GM19025 (cell line): ENCODE results near the gene PRKG2.

ENCODE experiments used
- ATAC-seq: cut with Tn5 transposase; IDR thresholded peaks from one replicate; pipeline ENCODE4 v1.9.1; 2021; ENCODE audit warnings: mild to moderate bottlenecking, low read depth, moderate library complexity; ENCODE audit not compliant: unreplicated experiment

The PRKG2 gene

GRCh38 chr4:81220271-81220670 is 5.2 kb upstream of the PRKG2 start:
- ATAC-seq = no peak

- ATAC-seq = no peak
These were observed 3.2 kb upstream of the PRKG2 start for GRCh38 chr4:81218206-81218605.

GRCh38 chr4:81217779-81218178 is 2.8 kb upstream of the PRKG2 start:
- ATAC-seq = no peak

- ATAC-seq = no peak
These were observed 909 bp upstream of the PRKG2 start for GRCh38 chr4:81215931-81216330.

- ATAC-seq = no peak
These were observed 710 bp downstream of the PRKG2 start for GRCh38 chr4:81214144-81214880.

- ATAC-seq = no peak
These were observed 1.4 kb downstream of the PRKG2 start for GRCh38 chr4:81213671-81214070.

GRCh38 chr4:81211956-81212355 is 3.1 kb downstream of the PRKG2 start:
- ATAC-seq = no peak

- no peak for ATAC-seq
These were observed 7.2 kb downstream of the PRKG2 start for GRCh38 chr4:81207828-81208227.

- no peak for ATAC-seq
These were observed 9.7 kb downstream of the PRKG2 start for GRCh38 chr4:81205302-81205701.

- no peak for ATAC-seq
These were observed 10.5 kb downstream of the PRKG2 start for GRCh38 chr4:81204571-81204970.

GRCh38 chr4:81199831-81200230 is 15.2 kb downstream of the PRKG2 start:
- ATAC-seq = no peak

- ATAC-seq = no peak
These were observed 16.4 kb downstream of the PRKG2 start for GRCh38 chr4:81198609-81199008.

GRCh38 chr4:81197864-81198524 is 17.0 kb downstream of the PRKG2 start:
- ATAC-seq = no peak

- no peak for ATAC-seq
These were observed 18.8 kb downstream of the PRKG2 start for GRCh38 chr4:81196126-81196650.

GRCh38 chr4:81195475-81195874 is 19.5 kb downstream of the PRKG2 start:
- no peak for ATAC-seq

- no peak for ATAC-seq
These were observed 20.7 kb downstream of the PRKG2 start for GRCh38 chr4:81194286-81194685.

- ATAC-seq = no peak
These were observed 34.1 kb downstream of the PRKG2 start for GRCh38 chr4:81180916-81181315.

GRCh38 chr4:81179326-81179725 is 35.7 kb downstream of the PRKG2 start:
- ATAC-seq = no peak

- ATAC-seq = no peak
These were observed 41.8 kb downstream of the PRKG2 start for GRCh38 chr4:81173213-81173612.

- ATAC-seq = no peak
These were observed 48.4 kb downstream of the PRKG2 start for GRCh38 chr4:81166458-81167160.

GRCh38 chr4:81165861-81166430 is 49.1 kb downstream of the PRKG2 start:
- no peak for ATAC-seq
